SK-N-SH (cell line): ENCODE results near the gene IL1RAP. TPM values are rescaled to one million over a fixed set of nuclear protein-coding genes. Genes with fewer than 3 reads are reported as not detected.
A peak's percentile ranks its signal among the peaks of the same experiment; 100 is the strongest.

Source experiments
- CTCF ChIA-PET: fragments of 300-600, 350-600 bp; formaldehyde crosslinking; extraction: SDS; loops from one replicate; lab custom pipeline; 2021; lab: Yijun Ruan, JAX
- POLR2A ChIA-PET: fragments of 350-600 bp; sonication (Branson Sonifier 250); formaldehyde crosslinking; extraction: SDS; loops from one replicate; lab custom pipeline; 2020; ENCODE audit warnings: antibody characterized with exemption, inconsistent platforms; lab: Yijun Ruan, JAX
- DNase-seq: peaks from one replicate; pipeline ENCODE4 v3.0.0; 2012
- H2AFZ ChIP-seq: fragments of 200-600 bp; sonication (generic); 2 replicates; pipeline ENCODE4 v1.8.1; 2016; ENCODE audit warnings: antibody characterized with exemption, mild to moderate bottlenecking, low read depth
- H3F3A ChIP-seq: fragments of 200-600 bp; sonication (generic); replicated peaks from 2 replicates; pipeline ENCODE3; 2016; ENCODE audit warnings: antibody characterized with exemption, mild to moderate bottlenecking; ENCODE audit not compliant: insufficient read depth
- H3K27ac ChIP-seq, 2 experiments: fragments of 200-500 bp in 1 of 2; fragments of 200-600 bp in 1 of 2; sonication (Bioruptor generic) in 1 of 2; sonication (generic), shearing (Covaris generic) in 1 of 2; 2 replicates each; pipeline versions ENCODE4 v1.5.1 to v1.6.1; 2014 to 2016; ENCODE audit warnings: low read depth in 2 of 2, inconsistent platforms in 1 of 2, low read length in 1 of 2, mild to moderate bottlenecking in 1 of 2, mixed read lengths in 1 of 2
- H3K27me3 ChIP-seq: fragments of 200-600 bp; sonication (generic), shearing (Covaris generic); 2 replicates; pipeline ENCODE4 v1.6.1; 2016; ENCODE audit warnings: mixed run types; ENCODE audit not compliant: insufficient read depth
- H3K36me3 ChIP-seq, 2 experiments: fragments of 200-500 bp in 1 of 2; fragments of 200-600 bp in 1 of 2; sonication (Bioruptor generic) in 1 of 2; sonication (generic) in 1 of 2; replicated peaks in 1 of 2; 2 replicates each; pipeline versions ENCODE3 to v1.5.1; 2014 to 2016; ENCODE audit warnings: low read length in 1 of 2, mild to moderate bottlenecking in 1 of 2; ENCODE audit not compliant: insufficient read depth in 2 of 2, control insufficient read depth in 1 of 2
- H3K4me1 ChIP-seq, 2 experiments: fragments of 200-500 bp in 1 of 2; fragments of 200-600 bp in 1 of 2; sonication (Bioruptor generic) in 1 of 2; sonication (generic), shearing (Covaris generic) in 1 of 2; 2 replicates each; pipeline versions ENCODE4 v1.5.1 to v1.6.1; 2014 to 2016; ENCODE audit warnings: low read depth in 1 of 2, low read length in 1 of 2, mixed run types in 1 of 2; ENCODE audit not compliant: insufficient read depth in 2 of 2, control insufficient read depth in 1 of 2
- H3K4me2 ChIP-seq: fragments of 200-600 bp; sonication (generic), shearing (Covaris generic); 2 replicates; pipeline ENCODE4 v1.6.1; 2017; ENCODE audit warnings: mixed run types
- H3K4me3 ChIP-seq, 2 experiments: fragments of 200-500 bp in 1 of 2; fragments of 200-600 bp in 1 of 2; sonication (Bioruptor generic) in 1 of 2; sonication (generic), shearing (Covaris generic) in 1 of 2; 2 replicates each; pipeline versions ENCODE4 v1.5.1 to v1.8.1; 2014 to 2016; ENCODE audit warnings: low read depth in 2 of 2, inconsistent platforms in 1 of 2, low read length in 1 of 2, mild to moderate bottlenecking in 1 of 2, mixed read lengths in 1 of 2, moderate library complexity in 1 of 2
- H3K79me2 ChIP-seq: fragments of 200-600 bp; sonication (generic); 2 replicates; pipeline ENCODE4 v1.8.1; 2017; ENCODE audit warnings: mild to moderate bottlenecking; ENCODE audit not compliant: insufficient read depth
- H3K9ac ChIP-seq: fragments of 200-600 bp; sonication (generic); 2 replicates; pipeline ENCODE4 v1.6.1; 2017; ENCODE audit warnings: mixed run types
- H3K9me2 ChIP-seq: fragments of 200-600 bp; sonication (generic); 2 replicates; pipeline ENCODE4 v1.6.1; 2017; ENCODE audit warnings: mixed run types
- H3K9me3 ChIP-seq: fragments of 200-600 bp; sonication (generic); 2 replicates; pipeline ENCODE4 v1.6.1; 2017; ENCODE audit warnings: mixed run types, mild to moderate bottlenecking, moderate library complexity
- H4K20me1 ChIP-seq: fragments of 200-600 bp; sonication (generic); 2 replicates; pipeline ENCODE4 v1.6.1; 2017; ENCODE audit warnings: mild to moderate bottlenecking, mixed run types; ENCODE audit not compliant: insufficient read depth
- CHD2 ChIP-seq: fragments of 150-350 bp; IDR thresholded peaks from 2 replicates; pipeline ENCODE4 v1.6.1; 2018; ENCODE audit warnings: low read length; ENCODE audit not compliant: partially characterized antibody
- ELF1 ChIP-seq: IDR thresholded peaks from 2 replicates; pipeline ENCODE4 v1.4.0; 2012
- EZH2phosphoT487 ChIP-seq: fragments of 200-600 bp; sonication (generic); IDR thresholded peaks from 2 replicates; pipeline ENCODE4 v1.6.1; 2017; ENCODE audit warnings: low read depth, mixed run types, mild to moderate bottlenecking, antibody characterized with exemption, moderate library complexity, borderline replicate concordance
- FOSL2 ChIP-seq: IDR thresholded peaks from 2 replicates; pipeline ENCODE4 v1.4.0; 2012; ENCODE audit warnings: low read depth, mild to moderate bottlenecking, moderate library complexity, borderline replicate concordance
- FOXJ3 ChIP-seq: sonication (generic); formaldehyde crosslinking; IDR thresholded peaks from 2 replicates; pipeline ENCODE4 v1.5.1; 2020; ENCODE audit warnings: mild to moderate bottlenecking, missing genetic modification reagents
- FOXM1 ChIP-seq: IDR thresholded peaks from 2 replicates; pipeline ENCODE4 v1.4.0; 2012; ENCODE audit warnings: low read depth, mild to moderate bottlenecking
- GATA2 ChIP-seq: sonication (generic); formaldehyde crosslinking; IDR thresholded peaks from 2 replicates; pipeline ENCODE4 v1.5.0; 2020; ENCODE audit warnings: mild to moderate bottlenecking, missing genetic modification reagents
- JUND ChIP-seq: IDR thresholded peaks from 2 replicates; pipeline ENCODE4 v1.4.0; 2012
- MEF2A ChIP-seq: IDR thresholded peaks from 2 replicates; pipeline ENCODE4 v1.4.0; 2012; ENCODE audit warnings: low read depth, borderline replicate concordance
- RCOR1 ChIP-seq: fragments of 150-350 bp; IDR thresholded peaks from 2 replicates; pipeline ENCODE4 v1.6.1; 2017; ENCODE audit warnings: antibody characterized with exemption, low read length
- RFX5 ChIP-seq: IDR thresholded peaks from 2 replicates; pipeline ENCODE4 v1.6.1; 2012; ENCODE audit warnings: mild to moderate bottlenecking, improper control_type of control experiment, low read length
- SIN3A ChIP-seq: IDR thresholded peaks from 2 replicates; pipeline ENCODE4 v1.6.1; 2012; ENCODE audit warnings: low read depth, mild to moderate bottlenecking, low read length, moderate library complexity, borderline replicate concordance
- TAF1 ChIP-seq: IDR thresholded peaks from 2 replicates; pipeline ENCODE4 v1.6.1; 2012; ENCODE audit warnings: low read depth, mild to moderate bottlenecking, low read length, moderate library complexity, borderline replicate concordance
- TEAD4 ChIP-seq: IDR thresholded peaks from 2 replicates; pipeline ENCODE4 v1.4.0; 2012; ENCODE audit warnings: mild to moderate bottlenecking, borderline replicate concordance; ENCODE audit not compliant: insufficient read depth
- YY1 ChIP-seq: IDR thresholded peaks from 2 replicates; pipeline ENCODE4 v1.4.0; 2012; ENCODE audit warnings: low read depth, mild to moderate bottlenecking
- WGBS: methylation state at CpG from one replicate; pipeline ENCODE4 v1.1.6; 2017; ENCODE audit warnings: low lambda C conversion rate; 5-methylcytosine and 5-hydroxymethylcytosine counted together
- polyA plus RNA-seq, 3 experiments: library from polyadenylated mRNA; depleted of rRNA; stranded (reverse); fragments of >200 nt; gene quantifications; 2 replicates each; pipeline ENCODE4 v1.2.3, GENCODE V29; 2012
- TF ChIP-seq, protein P1 (sequence below): IDR thresholded peaks from 2 replicates; pipeline ENCODE4 v1.4.0; 2012; ENCODE audit warnings: low read depth, borderline replicate concordance
- TF ChIP-seq, protein P2 (sequence below): fragments of 150-350 bp; IDR thresholded peaks from 2 replicates; pipeline ENCODE4 v1.6.1; 2016; ENCODE audit warnings: mild to moderate bottlenecking, low read depth, low read length
- TF ChIP-seq, protein P3 (sequence below): IDR thresholded peaks from 2 replicates; pipeline ENCODE4 v1.4.0; 2012; ENCODE audit warnings: low read depth, borderline replicate concordance

IL1RAP gene
- polyA plus RNA-seq, 1 of the 3 experiments (the other 2 are of a cell fraction): 7.6 TPM

DNA sequence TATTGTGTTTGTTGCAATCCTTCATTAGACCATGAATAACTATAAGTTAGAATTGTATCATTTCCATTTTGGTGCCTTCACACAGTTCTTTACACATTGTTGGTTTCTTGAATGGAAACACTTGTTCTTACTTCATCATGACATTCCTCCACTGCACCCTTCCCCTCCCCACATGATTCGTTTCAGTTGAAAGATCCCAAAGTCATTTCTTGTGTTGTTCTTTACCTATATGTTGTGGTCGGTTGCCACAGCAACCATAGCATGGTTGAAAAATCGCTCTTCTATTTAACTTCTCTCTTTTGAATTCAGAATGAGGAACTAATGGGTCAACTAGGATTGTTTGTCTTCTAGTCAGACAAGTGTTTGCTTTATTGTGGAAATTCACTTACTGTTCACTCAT, 103.3 kb downstream of the IL1RAP start:
- H3K27me3 ChIP-seq: no peaks in the 10 kb centered on the region
- CTCF ChIA-PET: no interaction called here
- H3K36me3 ChIP-seq: peaks cover 0 to 3% of the 10 kb centered on the region in 2 experiments
- TF ChIP-seq YY1 (no peak), JUND (no peak), FOXJ3 (CRISPR knock-in tag) (no peak), RCOR1 (no peak), SIN3A (no peak), GATA2 (no peak), TEAD4 (no peak), FOSL2 (no peak), MEF2A (no peak)
- TF ChIP-seq, protein P1, sequence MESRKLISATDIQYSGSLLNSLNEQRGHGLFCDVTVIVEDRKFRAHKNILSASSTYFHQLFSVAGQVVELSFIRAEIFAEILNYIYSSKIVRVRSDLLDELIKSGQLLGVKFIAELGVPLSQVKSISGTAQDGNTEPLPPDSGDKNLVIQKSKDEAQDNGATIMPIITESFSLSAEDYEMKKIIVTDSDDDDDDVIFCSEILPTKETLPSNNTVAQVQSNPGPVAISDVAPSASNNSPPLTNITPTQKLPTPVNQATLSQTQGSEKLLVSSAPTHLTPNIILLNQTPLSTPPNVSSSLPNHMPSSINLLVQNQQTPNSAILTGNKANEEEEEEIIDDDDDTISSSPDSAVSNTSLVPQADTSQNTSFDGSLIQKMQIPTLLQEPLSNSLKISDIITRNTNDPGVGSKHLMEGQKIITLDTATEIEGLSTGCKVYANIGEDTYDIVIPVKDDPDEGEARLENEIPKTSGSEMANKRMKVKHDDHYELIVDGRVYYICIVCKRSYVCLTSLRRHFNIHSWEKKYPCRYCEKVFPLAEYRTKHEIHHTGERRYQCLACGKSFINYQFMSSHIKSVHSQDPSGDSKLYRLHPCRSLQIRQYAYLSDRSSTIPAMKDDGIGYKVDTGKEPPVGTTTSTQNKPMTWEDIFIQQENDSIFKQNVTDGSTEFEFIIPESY: no peak
- TF ChIP-seq, all 33 proteins: peak for 0
- Histone ChIP-seq H3K4me1 (peaks cover 0 to 19% of the 10 kb centered on the region in 2 experiments; a peak in 1 of 4 replicates), H4K20me1 (no peaks in the 10 kb centered on the region), H3K9ac (no peak overlapping the region), H2AFZ (no peak overlapping the region), H3K4me3 (no peak overlapping the region), H3F3A (peaks cover 3% of the 10 kb centered on the region), H3K27ac (no peak overlapping the region), H3K9me2 (no peaks in the 10 kb centered on the region), H3K9me3 (no peaks in the 10 kb centered on the region), H3K4me2 (no peak overlapping the region), H3K79me2 (no peaks in the 10 kb centered on the region)
- 20% methylated on average over 3 of the region's 3 CpGs for WGBS
- POLR2A ChIA-PET: no interaction called here
- no peak for DNase-seq

DNA sequence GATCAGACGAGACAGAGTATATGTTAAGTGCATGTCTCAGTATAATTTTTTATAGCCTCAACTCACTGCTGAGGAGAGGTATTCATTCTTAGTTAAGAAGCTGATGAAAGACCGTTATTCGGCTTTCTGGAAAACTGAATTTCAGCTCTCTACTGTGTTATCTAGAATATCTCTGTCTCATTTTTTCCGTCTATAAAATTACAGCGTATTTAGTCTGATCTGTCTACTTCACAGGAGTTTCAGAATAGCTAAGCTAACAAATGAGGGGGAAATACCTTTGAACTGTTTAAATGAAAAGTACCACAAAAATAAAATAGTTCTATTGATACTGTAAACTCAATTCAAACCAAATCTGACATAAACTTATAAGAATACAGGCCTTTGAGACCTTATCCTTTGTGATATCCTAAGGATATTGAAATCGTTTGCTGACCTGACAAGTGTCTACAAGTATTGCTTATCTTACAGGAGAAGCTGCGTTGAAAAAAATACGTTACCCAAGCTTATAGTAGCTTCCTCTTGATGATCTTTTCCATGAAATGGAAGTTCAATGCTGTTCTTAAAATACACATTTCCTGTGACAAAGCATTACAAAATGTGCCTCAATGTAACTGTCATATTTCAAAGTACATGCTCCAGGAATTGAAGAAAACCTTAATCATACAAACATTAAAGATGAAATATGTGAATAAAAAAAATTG, 104.6 kb downstream of the IL1RAP start:
- peak overlapping the region; percentile 12; the same call in 1 of the 2 replicates for H3K4me2 ChIP-seq
- H3K36me3 ChIP-seq: peaks cover 0 to 3% of the 10 kb centered on the region in 2 experiments
- WGBS: 24% methylated on average over 8 of the region's 8 CpGs
- no peaks in the 10 kb centered on the region for H3K9me3 ChIP-seq
- DNase-seq: no peak
- peaks cover 3% of the 10 kb centered on the region for H3F3A ChIP-seq
- H3K79me2 ChIP-seq: no peaks in the 10 kb centered on the region
- peak overlapping the region in 1 of 2 experiments; percentile 43; a peak in 2 of 4 replicates for H3K27ac ChIP-seq
- peak overlapping the region; percentile 4; the same call in 1 of the 2 replicates for H3K9ac ChIP-seq
- H3K4me1 ChIP-seq: peaks cover 0 to 19% of the 10 kb centered on the region in 2 experiments; a peak in 1 of 4 replicates
- no peaks in the 10 kb centered on the region for H4K20me1 ChIP-seq
- ChIA-PET POLR2A (no interaction called here), CTCF (interaction anchor here (0.5 to 1.4 kb wide), 3 partner anchors 8 to 1317 kb away, joined by 3 read pairs; no protein-coding TSS in a partner anchor)
- TF ChIP-seq, protein P2, sequence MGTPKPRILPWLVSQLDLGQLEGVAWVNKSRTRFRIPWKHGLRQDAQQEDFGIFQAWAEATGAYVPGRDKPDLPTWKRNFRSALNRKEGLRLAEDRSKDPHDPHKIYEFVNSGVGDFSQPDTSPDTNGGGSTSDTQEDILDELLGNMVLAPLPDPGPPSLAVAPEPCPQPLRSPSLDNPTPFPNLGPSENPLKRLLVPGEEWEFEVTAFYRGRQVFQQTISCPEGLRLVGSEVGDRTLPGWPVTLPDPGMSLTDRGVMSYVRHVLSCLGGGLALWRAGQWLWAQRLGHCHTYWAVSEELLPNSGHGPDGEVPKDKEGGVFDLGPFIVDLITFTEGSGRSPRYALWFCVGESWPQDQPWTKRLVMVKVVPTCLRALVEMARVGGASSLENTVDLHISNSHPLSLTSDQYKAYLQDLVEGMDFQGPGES: no peak
- TF ChIP-seq, protein P3, sequence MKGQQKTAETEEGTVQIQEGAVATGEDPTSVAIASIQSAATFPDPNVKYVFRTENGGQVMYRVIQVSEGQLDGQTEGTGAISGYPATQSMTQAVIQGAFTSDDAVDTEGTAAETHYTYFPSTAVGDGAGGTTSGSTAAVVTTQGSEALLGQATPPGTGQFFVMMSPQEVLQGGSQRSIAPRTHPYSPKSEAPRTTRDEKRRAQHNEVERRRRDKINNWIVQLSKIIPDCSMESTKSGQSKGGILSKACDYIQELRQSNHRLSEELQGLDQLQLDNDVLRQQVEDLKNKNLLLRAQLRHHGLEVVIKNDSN: no peak
- TF ChIP-seq FOXJ3 (CRISPR knock-in tag) (no peak), CHD2 (no peak), RFX5 (no peak), EZH2phosphoT487 (no peak), TAF1 (no peak), ELF1 (no peak), SIN3A (no peak), FOXM1 (no peak)
- no peak overlapping the region for H3K4me3 ChIP-seq
- no peaks in the 10 kb centered on the region for H3K9me2 ChIP-seq
- H3K27me3 ChIP-seq: no peaks in the 10 kb centered on the region
- peak overlapping the region; percentile 38 for H2AFZ ChIP-seq
